Colonic mucosa (tissue), 4 donors: Measurements from ENCODE around the gene C1orf116. TPM values are rescaled to one million over a fixed set of nuclear protein-coding genes. Genes with fewer than 3 reads are reported as not detected.

ENCODE experiments used
- DNase-seq: peaks from one replicate; pipeline ENCODE4 v3.0.0-alpha.2; 2020
- H3K27ac ChIP-seq: fragments of 200-600 bp; one replicate; pipeline ENCODE4 v1.8.0; 2021
- H3K27me3 ChIP-seq: fragments of 200-600 bp; one replicate; pipeline ENCODE4 v1.8.0; 2021
- H3K36me3 ChIP-seq: fragments of 200-600 bp; one replicate; pipeline ENCODE4 v1.8.0; 2021
- H3K4me1 ChIP-seq: fragments of 200-600 bp; one replicate; pipeline ENCODE4 v1.8.0; 2021; ENCODE audit warnings: mild to moderate bottlenecking
- H3K4me3 ChIP-seq: fragments of 200-600 bp; one replicate; pipeline ENCODE4 v1.8.0; 2021
- H3K9ac ChIP-seq, 2 donors: one replicate each; pipeline ENCODE4 v1.7.0; 2013; ENCODE audit warnings: control low read depth in 2 of 2, low read depth in 2 of 2, low read length in 2 of 2
- H3K9me3 ChIP-seq: fragments of 200-600 bp; one replicate; pipeline ENCODE4 v1.8.0; 2021
- CTCF ChIP-seq: fragments of 200-600 bp; IDR thresholded peaks from one replicate; pipeline ENCODE4 v1.8.0; 2022; ENCODE audit warnings: antibody characterized with exemption, mild to moderate bottlenecking
- intact Hi-C: fragments of 100-400 bp; cut with DNase I; formaldehyde crosslinking; loops from one replicate; pipeline ENCODE4 v1.14.1; 2022
- total RNA-seq, 2 donors: library from RNA; stranded (reverse); fragmentation: NEBNext Ultra II Directional in 1 of 2; extraction: Animal tissue kit (Norgen Biotek cat#: 25700) in 1 of 2; gene quantifications; one replicate each; pipeline ENCODE4 v1.2.1, GENCODE V29; 2021
- donor health status: healthy.
- donor health status: DM: no; HTN: no; CAD: no.
- donor health status: DM: no; HTN: no; CAD: no.

Gene C1orf116
- total RNA-seq, 2 donors from 2014 or later: 12.0 to 25.5 TPM

DNA sequence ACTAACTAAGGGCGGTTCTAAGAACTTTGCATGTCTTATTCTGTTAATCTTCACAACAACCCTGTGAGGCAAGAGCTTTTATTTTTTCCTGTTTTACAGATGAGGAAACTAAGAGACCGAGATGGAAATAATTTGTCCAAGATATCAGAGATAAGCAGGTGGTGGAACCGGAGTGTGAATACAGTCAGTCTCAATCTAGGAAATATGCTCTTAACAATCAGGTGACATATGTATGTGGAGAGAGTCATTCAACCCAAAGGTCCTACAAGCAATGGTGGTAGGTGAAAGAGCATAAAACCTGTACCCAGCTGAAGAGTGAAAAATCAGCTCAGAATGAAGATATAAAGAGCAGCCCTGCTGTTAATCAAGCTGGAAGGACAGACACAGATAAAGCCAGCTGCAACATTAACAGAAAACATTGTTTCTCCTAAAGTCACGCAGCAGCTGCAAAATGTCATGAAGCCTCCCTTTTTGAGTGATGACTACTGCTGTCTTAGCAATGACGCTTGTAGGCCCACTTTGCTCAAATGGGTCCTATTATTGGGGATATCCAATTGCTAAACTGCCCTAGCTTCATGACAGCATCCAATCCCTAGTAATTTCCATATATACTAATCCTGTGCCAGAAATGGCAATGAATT lies 31.8 kb downstream of the C1orf116 start:
- intact Hi-C loops: no loop called here
- DNase-seq: no peak
- H3K27ac ChIP-seq: no peak overlapping the region
- peaks cover 9% of the 10 kb centered on the region for H3K4me1 ChIP-seq
- no peak for TF ChIP-seq CTCF
- no peaks in the 10 kb centered on the region for H3K27me3 ChIP-seq
- H3K9ac ChIP-seq: no peak overlapping the region
- no peaks in the 10 kb centered on the region for H3K9me3 ChIP-seq
- no peaks in the 10 kb centered on the region for H3K36me3 ChIP-seq
- no peak overlapping the region for H3K4me3 ChIP-seq

DNA sequence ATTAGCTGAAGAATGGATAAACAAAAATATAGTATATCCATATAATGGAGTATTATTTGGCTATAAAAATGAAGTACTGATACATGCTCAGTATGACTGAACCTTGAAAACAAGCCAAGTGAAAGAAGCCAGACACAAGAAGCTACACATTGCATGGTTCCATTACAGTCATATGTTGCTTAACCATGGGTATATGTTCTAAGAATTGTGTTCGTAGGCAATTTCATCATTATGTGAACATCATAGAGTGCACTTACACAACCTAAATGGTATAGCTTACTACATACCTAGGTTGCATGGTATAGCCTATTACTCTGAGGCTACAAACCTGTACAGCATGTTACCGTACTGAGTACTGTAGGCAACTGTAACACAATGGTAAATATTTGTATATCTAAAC lies 33.7 kb downstream of the C1orf116 start:
- H3K27ac ChIP-seq: no peak overlapping the region
- H3K9ac ChIP-seq: no peak overlapping the region
- H3K27me3 ChIP-seq: no peaks in the 10 kb centered on the region
- H3K4me3 ChIP-seq: no peak overlapping the region
- no peak for DNase-seq
- no peaks in the 10 kb centered on the region for H3K36me3 ChIP-seq
- H3K4me1 ChIP-seq: peaks cover 9% of the 10 kb centered on the region
- intact Hi-C loops: no loop called here
- no peaks in the 10 kb centered on the region for H3K9me3 ChIP-seq
- TF ChIP-seq CTCF: no peak

GRCh38 chr1:206992790-206993189 lies 39.8 kb downstream of the C1orf116 start:
- Histone ChIP-seq H3K27ac (no peak overlapping the region), H3K4me3 (no peak overlapping the region), H3K4me1 (no peaks in the 10 kb centered on the region), H3K9ac (no peak overlapping the region), H3K9me3 (no peaks in the 10 kb centered on the region), H3K36me3 (no peaks in the 10 kb centered on the region), H3K27me3 (no peaks in the 10 kb centered on the region)
- no peak for DNase-seq
- TF ChIP-seq CTCF: no peak
- intact Hi-C loops: loop anchor here (5.0 kb wide), 1 partner anchor 130 kb away; no protein-coding TSS in a partner anchor

DNA sequence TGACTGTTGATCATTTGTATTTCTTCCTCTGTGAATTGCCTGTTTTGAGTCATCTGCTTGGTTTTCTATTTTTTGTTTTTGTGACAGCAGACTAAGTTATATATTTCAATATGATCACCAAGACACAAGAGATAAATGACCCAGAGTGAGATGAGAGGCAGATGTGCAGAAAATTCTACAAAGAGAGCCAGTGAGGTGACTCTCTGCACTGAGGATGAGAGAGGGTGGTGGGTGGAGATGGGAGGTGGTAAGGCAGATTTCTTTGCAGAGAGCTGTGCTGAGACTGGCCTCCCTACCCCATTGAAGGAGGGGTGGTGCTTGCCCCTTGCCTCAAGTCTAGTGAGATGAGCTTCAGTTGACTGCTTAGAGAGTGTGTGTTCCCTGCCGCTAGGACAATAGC lies 44.7 kb downstream of the C1orf116 start:
- intact Hi-C loops: no loop called here

DNA sequence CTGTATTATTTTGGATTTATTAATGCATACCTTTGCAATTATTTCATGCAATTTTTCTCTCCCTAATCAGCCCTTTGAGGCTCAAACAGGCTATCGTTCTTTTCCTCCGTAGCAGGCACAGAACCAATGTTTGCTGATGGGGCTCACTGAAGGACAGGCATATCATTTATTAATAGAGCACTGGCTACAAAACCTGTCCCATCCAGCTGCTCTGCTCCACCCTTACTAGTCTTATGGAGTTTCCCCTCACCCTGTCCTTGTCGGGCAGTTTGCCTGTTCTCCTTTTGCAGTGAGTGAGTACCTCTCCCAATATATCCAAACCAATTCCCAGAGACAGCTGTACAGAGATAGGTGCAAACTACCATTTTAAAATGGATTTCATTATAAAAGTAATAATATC lies 45.7 kb downstream of the C1orf116 start:
- no peak for TF ChIP-seq CTCF

More for the DNA sequence above, 44.7 kb downstream of the C1orf116 start:
- Histone ChIP-seq H3K4me3 (no peak overlapping the region), H3K36me3 (no peaks in the 10 kb centered on the region), H3K27me3 (no peaks in the 10 kb centered on the region), H3K27ac (no peak overlapping the region), H3K9ac (no peak overlapping the region), H3K4me1 (no peaks in the 10 kb centered on the region), H3K9me3 (no peaks in the 10 kb centered on the region)
- TF ChIP-seq CTCF: no peak
- DNase-seq: no peak

More for the DNA sequence above, 45.7 kb downstream of the C1orf116 start:
- H3K9me3 ChIP-seq: no peaks in the 10 kb centered on the region
- H3K9ac ChIP-seq: no peak overlapping the region
- H3K36me3 ChIP-seq: no peaks in the 10 kb centered on the region
- no peak overlapping the region for H3K4me3 ChIP-seq
- no peak for DNase-seq
- H3K27ac ChIP-seq: no peak overlapping the region
- H3K27me3 ChIP-seq: no peaks in the 10 kb centered on the region
- no peaks in the 10 kb centered on the region for H3K4me1 ChIP-seq
- intact Hi-C loops: no loop called here
